SK-N-SH treated with all-trans-retinoic acid at 6 μM for 48 hours (cell line): ENCODE data around the gene DYNC1LI1.

Experiments used
- ATAC-seq: fragments of 200-7000 bp; cut with Tn5 transposase; 3 replicates; pipeline ENCODE4 v1.9.1; 2020; ENCODE audit warnings: mild to moderate bottlenecking, moderate library complexity
- ARNTL ChIP-seq: fragments of 450-650 bp; formaldehyde crosslinking; IDR thresholded peaks from 2 replicates; pipeline ENCODE4 v1.5.0; 2020; ENCODE audit warnings: low read depth, mild to moderate bottlenecking, moderate library complexity, borderline replicate concordance
- BACH2 ChIP-seq: fragments of 250-450 bp; sonication (Bioruptor Pico); IDR thresholded peaks from 2 replicates; pipeline ENCODE4 v1.9.0; 2021; ENCODE audit warnings: mild to moderate bottlenecking, borderline replicate concordance
- CSRNP3 ChIP-seq: fragments of 250-450 bp; sonication (Bioruptor Pico); IDR thresholded peaks from 2 replicates; pipeline ENCODE4 v1.5.1; 2021; ENCODE audit warnings: mild to moderate bottlenecking, moderate library complexity
- ESRRG ChIP-seq: fragments of 250-450 bp; sonication (Bioruptor Pico); IDR thresholded peaks from 2 replicates; pipeline ENCODE4 v1.6.1; 2021; ENCODE audit warnings: mild to moderate bottlenecking
- GLIS3 ChIP-seq: fragments of 250-450 bp; sonication (Bioruptor Pico); IDR thresholded peaks from 2 replicates; pipeline ENCODE4 v1.5.0; 2020; ENCODE audit warnings: mild to moderate bottlenecking, moderate library complexity
- ISL1 ChIP-seq: fragments of 250-450 bp; sonication (Bioruptor Pico); IDR thresholded peaks from 2 replicates; pipeline ENCODE4 v2.1.2; 2022; ENCODE audit warnings: mild to moderate bottlenecking, moderate library complexity
- OSR1 ChIP-seq: fragments of 250-450 bp; sonication (Bioruptor Pico); IDR thresholded peaks from 2 replicates; pipeline ENCODE4 v1.8.0; 2022; ENCODE audit warnings: moderate library complexity, mild to moderate bottlenecking, inconsistent platforms
- PATZ1 ChIP-seq: fragments of 250-450 bp; sonication (Bioruptor Pico); IDR thresholded peaks from 2 replicates; pipeline ENCODE4 v1.8.0; 2020; ENCODE audit warnings: mild to moderate bottlenecking, moderate library complexity, borderline replicate concordance
- POU6F1 ChIP-seq: fragments of 250-450 bp; sonication (Bioruptor Pico); IDR thresholded peaks from 2 replicates; pipeline ENCODE4 v1.8.0; 2021; ENCODE audit warnings: low read depth, mild to moderate bottlenecking, moderate library complexity, borderline replicate concordance
- PPARA ChIP-seq: fragments of 250-450 bp; sonication (Bioruptor Pico); IDR thresholded peaks from 2 replicates; pipeline ENCODE4 v1.5.0; 2020; ENCODE audit warnings: mild to moderate bottlenecking, borderline replicate concordance
- RARB ChIP-seq: fragments of 250-450 bp; sonication (Bioruptor Pico); IDR thresholded peaks from 2 replicates; pipeline ENCODE4 v1.8.0; 2021; ENCODE audit warnings: mild to moderate bottlenecking, moderate library complexity
- SNAI2 ChIP-seq: fragments of 250-450 bp; sonication (Bioruptor Pico); IDR thresholded peaks from 2 replicates; pipeline ENCODE4 v1.5.0; 2020; ENCODE audit warnings: mild to moderate bottlenecking, moderate library complexity
- TCF4 ChIP-seq: fragments of 250-450 bp; sonication (Bioruptor Pico); IDR thresholded peaks from 2 replicates; pipeline ENCODE4 v1.8.0; 2021; ENCODE audit warnings: mild to moderate bottlenecking, moderate library complexity, borderline replicate concordance
- TSHZ2 ChIP-seq: fragments of 250-450 bp; sonication (Bioruptor Pico); IDR thresholded peaks from 2 replicates; pipeline ENCODE4 v1.5.0; 2020; ENCODE audit warnings: mild to moderate bottlenecking, moderate library complexity
- ZC3H10 ChIP-seq: fragments of 250-450 bp; sonication (Bioruptor Pico); IDR thresholded peaks from 2 replicates; pipeline ENCODE4 v1.5.1; 2021; ENCODE audit warnings: mild to moderate bottlenecking, moderate library complexity
- ZFP3 ChIP-seq: fragments of 250-450 bp; sonication (Bioruptor Pico); IDR thresholded peaks from 2 replicates; pipeline ENCODE4 v1.5.0; 2020; ENCODE audit warnings: mild to moderate bottlenecking, moderate library complexity
- ZFP30 ChIP-seq: fragments of 450-650 bp; formaldehyde crosslinking; IDR thresholded peaks from 2 replicates; pipeline ENCODE4 v1.5.0; 2022; ENCODE audit warnings: mild to moderate bottlenecking, moderate library complexity
- ZNF70 ChIP-seq: fragments of 450-650 bp; formaldehyde crosslinking; IDR thresholded peaks from 2 replicates; pipeline ENCODE4 v1.5.0; 2020; ENCODE audit warnings: mild to moderate bottlenecking, moderate library complexity
- ZNF8 ChIP-seq: fragments of 450-650 bp; formaldehyde crosslinking; IDR thresholded peaks from 2 replicates; pipeline ENCODE4 v1.5.0; 2020; ENCODE audit warnings: mild to moderate bottlenecking, moderate library complexity
- TF ChIP-seq, protein P1 (sequence below): fragments of 250-450 bp; sonication (Bioruptor Pico); IDR thresholded peaks from 2 replicates; pipeline ENCODE4 v1.5.1; 2020; ENCODE audit warnings: low read depth, mild to moderate bottlenecking, moderate library complexity

DYNC1LI1 gene

GRCh38 chr3:32606277-32606676 is 35.6 kb upstream of the DYNC1LI1 start:
- no peak for TF ChIP-seq ZNF8 (CRISPR knock-in tag)
- TF ChIP-seq ZC3H10 (CRISPR knock-in tag), result no peak
- no peak for TF ChIP-seq GLIS3 (CRISPR knock-in tag)
- TF ChIP-seq RARB (CRISPR knock-in tag), result no peak
- TF ChIP-seq PPARA (CRISPR knock-in tag), result no peak
- no peak for TF ChIP-seq OSR1
- TF ChIP-seq TCF4 (CRISPR knock-in tag), result no peak
- no peak for TF ChIP-seq PATZ1 (CRISPR knock-in tag)
- no peak for TF ChIP-seq SNAI2 (CRISPR knock-in tag)
- no peak for TF ChIP-seq CSRNP3 (CRISPR knock-in tag)
- no peak for TF ChIP-seq ZNF70
- no peak for TF ChIP-seq BACH2
- TF ChIP-seq, all 23 proteins: peak for 0
- no peak for ATAC-seq

DNA sequence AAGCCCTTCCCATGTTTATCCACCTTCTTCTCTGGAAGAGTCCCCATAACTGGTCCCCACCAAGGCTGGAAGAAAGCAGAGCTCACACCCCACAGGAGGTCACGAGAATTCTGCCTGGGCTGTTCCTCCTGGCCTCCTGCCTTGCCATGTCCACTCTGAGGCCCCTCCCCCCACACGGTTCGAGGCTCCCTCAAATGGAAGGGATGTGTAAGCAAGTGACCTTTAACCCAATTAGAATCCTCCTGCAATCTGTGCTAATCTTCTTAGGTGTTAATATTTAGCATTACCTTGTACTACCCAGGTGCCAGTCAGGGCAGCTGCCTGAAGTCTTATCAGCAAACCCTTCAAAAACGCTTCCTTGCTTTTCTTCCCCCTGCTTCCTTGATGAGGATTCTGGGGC is 32.4 kb upstream of the DYNC1LI1 start:
- TF ChIP-seq OSR1, result no peak
- TF ChIP-seq RARB (CRISPR knock-in tag), result no peak
- TF ChIP-seq GLIS3 (CRISPR knock-in tag), result no peak
- no peak for TF ChIP-seq SNAI2 (CRISPR knock-in tag)
- TF ChIP-seq BACH2, result no peak
- TF ChIP-seq CSRNP3 (CRISPR knock-in tag), result no peak
- TF ChIP-seq ARNTL (CRISPR knock-in tag), result no peak
- TF ChIP-seq ZFP3 (CRISPR knock-in tag), result no peak
- no peak for TF ChIP-seq ZC3H10 (CRISPR knock-in tag)
- no peak for TF ChIP-seq ESRRG (CRISPR knock-in tag)
- TF ChIP-seq TCF4 (CRISPR knock-in tag), result no peak
- TF ChIP-seq, protein P1, sequence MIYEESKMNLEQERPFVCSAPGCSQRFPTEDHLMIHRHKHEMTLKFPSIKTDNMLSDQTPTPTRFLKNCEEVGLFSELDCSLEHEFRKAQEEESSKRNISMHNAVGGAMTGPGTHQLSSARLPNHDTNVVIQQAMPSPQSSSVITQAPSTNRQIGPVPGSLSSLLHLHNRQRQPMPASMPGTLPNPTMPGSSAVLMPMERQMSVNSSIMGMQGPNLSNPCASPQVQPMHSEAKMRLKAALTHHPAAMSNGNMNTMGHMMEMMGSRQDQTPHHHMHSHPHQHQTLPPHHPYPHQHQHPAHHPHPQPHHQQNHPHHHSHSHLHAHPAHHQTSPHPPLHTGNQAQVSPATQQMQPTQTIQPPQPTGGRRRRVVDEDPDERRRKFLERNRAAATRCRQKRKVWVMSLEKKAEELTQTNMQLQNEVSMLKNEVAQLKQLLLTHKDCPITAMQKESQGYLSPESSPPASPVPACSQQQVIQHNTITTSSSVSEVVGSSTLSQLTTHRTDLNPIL (CRISPR knock-in tag), result no peak
- TF ChIP-seq POU6F1, result no peak
- no peak for TF ChIP-seq TSHZ2 (CRISPR knock-in tag)
- no peak for ATAC-seq

- no peak for ATAC-seq
- TF ChIP-seq, protein P1 (CRISPR knock-in tag), result no peak
- TF ChIP-seq ARNTL (CRISPR knock-in tag) (no peak), ZFP3 (CRISPR knock-in tag) (no peak), CSRNP3 (CRISPR knock-in tag) (no peak), POU6F1 (no peak), BACH2 (no peak), OSR1 (no peak), ISL1 (no peak), ZFP30 (CRISPR knock-in tag) (no peak), RARB (CRISPR knock-in tag) (no peak)
Measured at GRCh38 chr3:32602206-32602605, 31.5 kb upstream of the DYNC1LI1 start.
